ENCODE results near the gene RBPJL. TPM values are rescaled to one million over a fixed set of nuclear protein-coding genes. Genes with fewer than 3 reads are reported as not detected.
A peak's percentile ranks its signal among the peaks of the same experiment; 100 is the strongest.

RBPJL gene
- total and polyA plus RNA-seq, 7 donors, result 1.8 TPM; not detected in 6

GRCh38 chr20:45344168-45344860, 37.7 kb downstream of the RBPJL start:
- Histone ChIP-seq H3K27me3 (no peaks in the 10 kb centered on the region), H3K4me3 (peak overlapping the region; percentile 18 to 94 (median 90)), H3K36me3 (peaks cover 0 to 13% (median 0%) of the 10 kb centered on the region in 4 donors), H3K9me3 (no peaks in the 10 kb centered on the region), H3K27ac (peak overlapping the region; percentile 94 to 99 (median 97)), H3K4me1 (peaks cover 0 to 87% (median 83%) of the 10 kb centered on the region in 4 donors)
- peak; percentile 88 for DNase-seq
- intact Hi-C loops (cut with DNase I), result loop anchor here (2.0 to 10.0 kb wide), 3 partner anchors 14 to 2000 kb away; no protein-coding TSS in a partner anchor
- 12 to 56% methylated on average over 9 of the region's 9 CpGs for WGBS, 2 donors
- TF ChIP-seq EP300 (IDR thresholded peaks at IDR 0.05) (no peak), POLR2AphosphoS5 (IDR thresholded peaks at IDR 0.05) (peak; percentile 35 to 65 (median 48)), POLR2A (IDR thresholded peaks at IDR 0.05) (peak in 1 of 2 donors; percentile 5)

GRCh38 chr20:45345104-45345936, 38.7 kb downstream of the RBPJL start:
- Histone ChIP-seq H3K4me1 (peaks cover 0 to 77% (median 73%) of the 10 kb centered on the region in 4 donors), H3K4me3 (peak overlapping the region; percentile 18 to 94 (median 90)), H3K27me3 (no peaks in the 10 kb centered on the region), H3K9me3 (no peaks in the 10 kb centered on the region), H3K27ac (peak overlapping the region; percentile 94 to 99 (median 97)), H3K36me3 (peaks cover 0 to 8% (median 0%) of the 10 kb centered on the region in 4 donors)
- WGBS, 2 donors, result 20 to 58% methylated on average over 9 of the region's 9 CpGs
- TF ChIP-seq POLR2AphosphoS5 (IDR thresholded peaks at IDR 0.05) (peak in 3 of 4 donors; percentile 15 to 24 (median 22)), CTCF (IDR thresholded peaks at IDR 0.05) (no peak), EP300 (IDR thresholded peaks at IDR 0.05) (no peak), POLR2A (IDR thresholded peaks at IDR 0.05) (peak in 1 of 2 donors; percentile 20)
- intact Hi-C loops (cut with DNase I), result loop anchor here (2.0 to 10.0 kb wide), 3 partner anchors 13 to 1999 kb away; no protein-coding TSS in a partner anchor
- no peak for DNase-seq

GRCh38 chr20:45346291-45346718, 39.7 kb downstream of the RBPJL start:
- H3K4me3 ChIP-seq, result peak overlapping the region; percentile 87 to 94 (median 90)
- H3K36me3 ChIP-seq, result no peaks in the 10 kb centered on the region
- intact Hi-C loops (cut with DNase I), result loop anchor here (10.0 kb wide), 2 partner anchors 1212 to 1998 kb away; no protein-coding TSS in a partner anchor
- 7 to 50% methylated on average over 3 of the region's 3 CpGs for WGBS, 2 donors
- peak overlapping the region; percentile 94 to 99 (median 97) for H3K27ac ChIP-seq
- no peaks in the 10 kb centered on the region for H3K27me3 ChIP-seq
- TF ChIP-seq POLR2AphosphoS5 (IDR thresholded peaks at IDR 0.05) (no peak), EP300 (IDR thresholded peaks at IDR 0.05) (no peak), POLR2A (IDR thresholded peaks at IDR 0.05) (no peak), CTCF (IDR thresholded peaks at IDR 0.05) (no peak)
- DNase-seq, result no peak
- peaks cover 0 to 67% (median 63%) of the 10 kb centered on the region in 4 donors for H3K4me1 ChIP-seq
- no peaks in the 10 kb centered on the region for H3K9me3 ChIP-seq

- TF ChIP-seq POLR2A (IDR thresholded peaks at IDR 0.05) (no peak), EP300 (IDR thresholded peaks at IDR 0.05) (no peak), POLR2AphosphoS5 (IDR thresholded peaks at IDR 0.05) (no peak), CTCF (IDR thresholded peaks at IDR 0.05) (no peak)
- Histone ChIP-seq H3K36me3 (no peaks in the 10 kb centered on the region), H3K4me1 (peaks cover 0 to 62% (median 58%) of the 10 kb centered on the region in 4 donors), H3K27ac (peak overlapping the region; percentile 94 to 99 (median 97)), H3K4me3 (peak overlapping the region; percentile 87 to 94 (median 90)), H3K27me3 (no peaks in the 10 kb centered on the region), H3K9me3 (no peaks in the 10 kb centered on the region)
- intact Hi-C loops (cut with DNase I), result loop anchor here (10.0 kb wide), 2 partner anchors 1212 to 1998 kb away; no protein-coding TSS in a partner anchor
- WGBS, 2 donors, result 11 to 59% methylated on average over 5 of the region's 5 CpGs
- DNase-seq, result no peak
Measured at GRCh38 chr20:45346851-45347250, 40.2 kb downstream of the RBPJL start.
